HepG2 (cell line): ENCODE data around the gene LIM2. TPM values are rescaled to one million over a fixed set of nuclear protein-coding genes. Genes with fewer than 3 reads are reported as not detected.

Experiments
- AHDC1 ChIP-seq: sonication (generic); formaldehyde crosslinking; IDR thresholded peaks from 2 replicates; pipeline ENCODE4 v1.5.1; 2020; ENCODE audit warnings: mild to moderate bottlenecking, missing genetic modification reagents, borderline replicate concordance
- CCAR2 ChIP-seq: fragments of 200-400 bp; formaldehyde crosslinking; optimal IDR thresholded peaks from 2 replicates; pipeline ENCODE3; 2018; ENCODE audit warnings: low read depth, mild to moderate bottlenecking, low read length, moderate library complexity
- FOXA3 ChIP-seq: IDR thresholded peaks from 2 replicates; pipeline ENCODE4 v1.6.1; 2016; ENCODE audit warnings: missing genetic modification reagents, missing compliant biosample characterization
- FOXP4 ChIP-seq: sonication (generic); formaldehyde crosslinking; IDR thresholded peaks from 2 replicates; pipeline ENCODE4 v1.4.0; 2020; ENCODE audit warnings: missing genetic modification reagents
- GATAD2A ChIP-seq: IDR thresholded peaks from 2 replicates; pipeline ENCODE4 v1.6.1; 2016
- KDM5A ChIP-seq: fragments of 200-600 bp; sonication (generic); IDR thresholded peaks from 2 replicates; pipeline ENCODE4 v1.7.0; 2018; ENCODE audit warnings: antibody characterized with exemption, mild to moderate bottlenecking, low read length, borderline replicate concordance
- NR2F1 ChIP-seq, 2 experiments: fragments of 450-650 bp in 1 of 2; formaldehyde crosslinking in 1 of 2; IDR thresholded peaks; 2 replicates each; pipeline versions ENCODE4 v1.5.0 to v1.6.1; 2016 to 2020; ENCODE audit warnings: mild to moderate bottlenecking in 1 of 2, missing compliant biosample characterization in 1 of 2, missing genetic modification reagents in 1 of 2, moderate library complexity in 1 of 2
- PHF8 ChIP-seq: sonication (generic); formaldehyde crosslinking; IDR thresholded peaks from 2 replicates; pipeline ENCODE4 v1.5.0; 2020; ENCODE audit warnings: missing genetic modification reagents
- POLR2G ChIP-seq: fragments of 200-400 bp; formaldehyde crosslinking; IDR thresholded peaks from 2 replicates; pipeline ENCODE4 v1.6.1; 2018; ENCODE audit warnings: mild to moderate bottlenecking, low read depth, low read length, moderate library complexity
- REST ChIP-seq, 2 experiments: IDR thresholded peaks; 2 replicates each; pipeline ENCODE4 v1.6.1; 2011 to 2012; ENCODE audit warnings: low read length in 2 of 2, borderline replicate concordance in 1 of 2, low read depth in 1 of 2, mild to moderate bottlenecking in 1 of 2, moderate library complexity in 1 of 2
- YEATS2 ChIP-seq: sonication (generic); formaldehyde crosslinking; IDR thresholded peaks from 2 replicates; pipeline ENCODE4 v1.4.0; 2020; ENCODE audit warnings: missing genetic modification reagents, borderline replicate concordance
- ZFP36L1 ChIP-seq: sonication (generic); formaldehyde crosslinking; IDR thresholded peaks from 2 replicates; pipeline ENCODE4 v1.8.0; 2022; ENCODE audit warnings: mild to moderate bottlenecking, missing genetic modification reagents, moderate library complexity
- polyA plus RNA-seq, 8 experiments: library from polyadenylated mRNA; depleted of rRNA in 3 of 8; stranded (reverse) in 7 of 8; unstranded in 1 of 8; fragments of >200 nt; fragmentation: Illumina TruSeq in 4 of 8; extraction: Trizol in 4 of 8; gene quantifications; 2 replicates each; pipeline versions ENCODE4 v1.2.1 to v1.2.3, GENCODE V29; 2011 to 2016; ENCODE audit warnings: low read depth in 4 of 8, missing spikeins in 1 of 8, mixed read lengths in 1 of 8; ENCODE audit not compliant: insufficient read depth in 1 of 8
- total RNA-seq, 5 experiments: library from RNA; depleted of rRNA; stranded (reverse); fragments of >200 nt; fragmentation: Illumina TruSeq; extraction: Trizol; gene quantifications; 2 replicates each; pipeline ENCODE4 v1.2.3, GENCODE V29; 2016; ENCODE audit warnings: low read depth in 1 of 5
- TF ChIP-seq, protein P1 (sequence below): IDR thresholded peaks from 2 replicates; pipeline ENCODE4 v1.6.1; 2016; ENCODE audit warnings: missing compliant biosample characterization, missing genetic modification reagents, borderline replicate concordance
- TF ChIP-seq, protein P2 (sequence below): sonication (generic); IDR thresholded peaks from 2 replicates; pipeline ENCODE4 v1.6.1; 2016; ENCODE audit warnings: low read depth, borderline replicate concordance

Gene LIM2
- total and polyA plus RNA-seq, 2 of the 13 experiments (the other 11 are each of a cell fraction or from before 2014, with no cell fraction given), result 1.3 TPM; not detected in 1

DNA sequence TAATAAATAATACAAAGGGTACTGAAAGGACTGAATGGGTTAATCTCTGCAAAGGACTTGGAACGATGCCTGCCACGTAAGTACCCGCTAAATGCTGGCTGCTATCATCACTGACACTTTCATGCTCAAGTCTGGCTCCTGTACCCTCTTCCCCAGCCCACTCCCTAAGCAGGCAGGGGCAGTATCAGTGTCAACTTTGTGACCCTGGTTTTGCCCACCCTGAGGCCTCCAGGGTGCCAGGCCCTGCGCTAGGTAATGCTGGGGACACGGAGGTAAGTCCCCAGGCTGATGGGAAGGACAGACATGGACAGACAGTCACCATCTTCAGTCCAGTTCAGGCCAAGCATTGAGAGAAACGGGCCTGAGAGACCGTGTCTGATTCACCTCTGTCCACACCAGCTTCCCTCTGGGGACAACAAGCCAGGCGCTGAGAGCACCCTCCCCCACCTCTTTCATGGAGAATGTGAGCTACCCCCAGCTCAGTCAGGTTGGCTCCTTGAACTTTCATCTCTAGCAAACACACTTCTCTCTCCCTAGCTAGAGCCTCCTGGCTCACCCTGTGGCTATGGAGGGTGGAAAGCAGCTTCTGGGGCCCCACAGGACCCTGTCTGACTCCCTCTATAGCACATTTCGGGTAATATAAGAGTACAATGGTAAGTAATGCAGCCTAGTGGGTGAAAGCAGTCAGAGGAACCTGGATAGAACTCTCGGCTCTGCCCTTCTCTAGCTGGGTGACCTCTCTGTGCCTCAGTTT, 22.4 kb downstream of the LIM2 start (continued):
- TF ChIP-seq FOXP4 (CRISPR knock-in tag) (peak; percentile 82), GATAD2A (CRISPR knock-in tag) (peak; percentile 79), PHF8 (CRISPR knock-in tag) (no peak; the same call in none of the 2 replicates), KDM5A (0 out of 2 replicates have a peak, but pooled peaks have one; percentile 7), NR2F1 (CRISPR knock-in tag; IDR thresholded peaks at IDR 0.05) (peak; percentile 39 to 41), POLR2G (peak; percentile 97), AHDC1 (CRISPR knock-in tag) (peak; percentile 63; the same call in 1 of the 2 replicates), ZFP36L1 (CRISPR knock-in tag) (no peak), REST (IDR thresholded peaks at IDR 0.05; ENCODE audit: borderline replicate concordance in 1 of 2, low read depth in 1 of 2, low read length in 2 of 2) (peak in 1 of 2 experiments; percentile 77; a peak in 2 of 4 replicates), FOXA3 (peak; percentile 74), CCAR2 (peak; percentile 14), YEATS2 (CRISPR knock-in tag) (peak; percentile 21; the same call in 1 of the 2 replicates)
- TF ChIP-seq, protein P1, sequence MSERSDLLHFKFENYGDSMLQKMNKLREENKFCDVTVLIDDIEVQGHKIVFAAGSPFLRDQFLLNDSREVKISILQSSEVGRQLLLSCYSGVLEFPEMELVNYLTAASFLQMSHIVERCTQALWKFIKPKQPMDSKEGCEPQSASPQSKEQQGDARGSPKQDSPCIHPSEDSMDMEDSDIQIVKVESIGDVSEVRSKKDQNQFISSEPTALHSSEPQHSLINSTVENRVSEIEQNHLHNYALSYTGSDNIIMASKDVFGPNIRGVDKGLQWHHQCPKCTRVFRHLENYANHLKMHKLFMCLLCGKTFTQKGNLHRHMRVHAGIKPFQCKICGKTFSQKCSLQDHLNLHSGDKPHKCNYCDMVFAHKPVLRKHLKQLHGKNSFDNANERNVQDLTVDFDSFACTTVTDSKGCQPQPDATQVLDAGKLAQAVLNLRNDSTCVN (CRISPR knock-in tag), result 0 out of 2 replicates have a peak, but pooled peaks have one; percentile 37
- TF ChIP-seq, protein P2, sequence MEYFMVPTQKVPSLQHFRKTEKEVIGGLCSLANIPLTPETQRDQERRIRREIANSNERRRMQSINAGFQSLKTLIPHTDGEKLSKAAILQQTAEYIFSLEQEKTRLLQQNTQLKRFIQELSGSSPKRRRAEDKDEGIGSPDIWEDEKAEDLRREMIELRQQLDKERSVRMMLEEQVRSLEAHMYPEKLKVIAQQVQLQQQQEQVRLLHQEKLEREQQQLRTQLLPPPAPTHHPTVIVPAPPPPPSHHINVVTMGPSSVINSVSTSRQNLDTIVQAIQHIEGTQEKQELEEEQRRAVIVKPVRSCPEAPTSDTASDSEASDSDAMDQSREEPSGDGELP, result peak; percentile 40; the same call in 1 of the 2 replicates
